ENCODE results near the gene ANXA2.
"Not testable (repeated sequence)": the region's sequence is repeated elsewhere in the genome, so short reads cannot be mapped to it uniquely, and the experiment has no call there.

The ANXA2 gene

GRCh38 chr15:60408463-60408981 lies 10.7 kb upstream of the ANXA2 start:
- no peak for DNase-seq

DNA sequence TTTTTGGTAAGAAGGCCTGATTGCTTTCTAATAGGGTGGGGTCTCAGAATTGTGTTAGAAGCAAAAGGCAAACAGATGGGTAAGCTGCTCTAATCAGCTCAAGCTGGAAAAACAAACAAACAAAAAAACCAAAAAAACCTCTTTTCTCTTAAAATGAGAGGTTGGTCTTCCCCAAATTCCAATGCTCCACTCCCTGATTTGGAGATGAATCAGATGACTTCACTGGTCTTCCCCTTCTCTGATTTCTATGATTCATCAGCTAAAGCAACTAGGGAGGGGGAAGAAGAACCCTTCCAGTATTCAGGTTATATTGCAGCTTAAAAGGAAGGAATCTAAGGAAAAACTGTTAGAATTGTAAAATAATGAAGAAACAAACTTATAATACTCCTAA lies 9.6 kb upstream of the ANXA2 start:
- DNase-seq = no peak

GRCh38 chr15:60406513-60407414 lies 9.0 kb upstream of the ANXA2 start:
- DNase-seq = no peak

DNA sequence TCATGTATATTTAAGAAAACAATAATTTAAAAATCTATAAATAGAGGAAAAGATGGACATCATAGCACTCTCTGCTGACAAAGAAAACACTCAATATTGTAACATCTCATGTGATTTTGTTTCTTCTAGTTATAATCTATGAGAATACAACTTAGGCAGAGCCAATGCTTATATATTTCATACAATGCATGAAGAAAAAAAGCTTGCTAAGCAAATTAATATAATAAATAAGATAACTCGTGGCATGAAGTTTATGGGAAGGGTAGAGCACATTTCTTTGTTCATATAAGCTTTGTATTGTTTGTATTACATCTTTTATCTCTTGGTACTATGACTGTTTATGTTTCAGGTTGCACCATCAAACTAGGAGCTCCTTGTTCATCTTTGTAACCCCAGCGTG lies 7.6 kb upstream of the ANXA2 start:
- no peak for DNase-seq

DNA sequence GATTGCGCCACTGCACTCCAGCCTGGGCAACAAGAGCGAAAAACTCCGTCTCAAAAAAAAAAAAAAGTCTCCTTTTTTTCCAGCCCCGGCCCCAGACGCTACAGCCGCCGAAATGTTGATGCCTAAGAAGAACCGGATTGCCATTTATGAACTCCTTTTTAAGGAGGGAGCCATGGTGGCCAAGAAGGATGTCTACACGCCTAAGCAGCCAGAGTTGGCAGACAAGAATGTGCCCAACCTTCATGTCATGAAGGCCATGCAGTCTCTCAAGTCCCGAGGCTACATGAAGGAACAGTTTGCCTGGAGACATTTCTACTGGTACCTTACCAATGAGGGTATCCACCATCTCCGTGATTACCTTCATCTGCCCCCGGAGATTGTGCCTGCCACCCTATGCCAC lies 6.6 kb upstream of the ANXA2 start:
- not testable (repeated sequence) for DNase-seq

DNA sequence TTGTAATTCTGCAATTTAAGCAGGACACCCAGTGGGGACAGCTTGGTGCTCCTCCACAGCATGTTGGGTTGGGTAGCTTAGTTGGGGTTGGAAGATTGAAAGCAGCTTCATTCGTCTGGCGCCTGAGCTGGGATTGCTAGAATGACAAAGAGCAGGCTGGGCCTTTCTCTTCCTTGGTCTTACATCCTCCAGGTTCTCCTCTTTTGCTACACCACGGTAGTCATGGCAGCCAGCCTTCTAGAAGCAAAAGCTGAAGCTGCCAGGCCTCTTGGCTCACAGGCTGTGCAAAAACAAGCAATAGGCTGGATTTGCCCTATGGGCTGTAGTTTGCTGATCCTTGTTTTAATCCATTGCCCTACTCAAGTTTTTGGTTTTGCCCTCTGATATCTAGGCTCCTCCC lies 3.2 kb upstream of the ANXA2 start:
- DNase-seq = no peak

GRCh38 chr15:60399931-60400330 lies 2.1 kb upstream of the ANXA2 start:
- no peak for DNase-seq

- no peak for DNase-seq
Observed at GRCh38 chr15:60399246-60399915, 1.6 kb upstream of the ANXA2 start.

GRCh38 chr15:60396958-60397771 lies 621 bp downstream of the ANXA2 start:
- peak; percentile 13 for DNase-seq

- DNase-seq = no peak
Observed at GRCh38 chr15:60396560-60396957, 1.2 kb downstream of the ANXA2 start.

DNA sequence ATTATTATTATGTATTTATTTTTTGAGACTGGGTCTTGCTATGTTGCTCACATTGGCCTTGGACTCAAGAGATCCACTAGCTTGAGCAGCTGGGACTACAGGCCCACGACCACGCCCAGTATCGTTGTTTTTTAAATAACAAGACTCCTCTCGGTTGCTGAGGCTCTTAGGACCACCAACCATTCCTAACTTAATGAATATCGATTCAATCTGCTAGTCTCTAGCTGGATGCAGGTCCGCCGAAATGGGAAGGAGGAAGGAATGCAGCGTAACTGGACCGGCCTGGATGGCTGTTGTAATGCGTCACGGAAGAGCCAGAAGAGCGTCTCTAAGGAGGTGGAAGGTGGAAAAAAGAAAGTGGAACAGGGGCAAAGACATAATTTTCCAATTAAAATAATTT lies 1.7 kb downstream of the ANXA2 start:
- DNase-seq = no peak

- no peak for DNase-seq
Observed at GRCh38 chr15:60395276-60396011, 2.3 kb downstream of the ANXA2 start.

GRCh38 chr15:60394689-60395097 lies 3.1 kb downstream of the ANXA2 start:
- no peak for DNase-seq

GRCh38 chr15:60392986-60393790 lies 4.6 kb downstream of the ANXA2 start:
- peak; percentile 49 for DNase-seq

DNA sequence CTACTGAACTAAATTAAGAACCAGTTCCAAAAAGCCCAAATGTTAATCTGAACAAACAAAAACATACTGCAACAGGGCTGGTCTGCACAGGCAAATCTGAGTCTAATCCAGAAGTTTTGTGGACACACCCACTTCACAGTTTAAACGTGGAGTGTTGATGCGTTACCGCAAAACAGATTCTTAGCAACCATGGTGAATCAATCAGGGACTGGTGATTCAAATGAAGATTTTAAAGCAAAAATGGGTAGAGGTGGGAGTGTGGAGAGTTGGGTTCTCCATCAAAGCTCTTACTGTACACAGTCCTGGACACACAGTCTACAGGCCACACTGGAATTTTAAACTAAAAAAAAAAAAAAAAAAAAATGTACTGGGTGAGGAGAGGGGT lies 5.2 kb downstream of the ANXA2 start:
- DNase-seq = no peak

- no peak for DNase-seq
Observed at GRCh38 chr15:60391722-60392315, 6.0 kb downstream of the ANXA2 start.

DNA sequence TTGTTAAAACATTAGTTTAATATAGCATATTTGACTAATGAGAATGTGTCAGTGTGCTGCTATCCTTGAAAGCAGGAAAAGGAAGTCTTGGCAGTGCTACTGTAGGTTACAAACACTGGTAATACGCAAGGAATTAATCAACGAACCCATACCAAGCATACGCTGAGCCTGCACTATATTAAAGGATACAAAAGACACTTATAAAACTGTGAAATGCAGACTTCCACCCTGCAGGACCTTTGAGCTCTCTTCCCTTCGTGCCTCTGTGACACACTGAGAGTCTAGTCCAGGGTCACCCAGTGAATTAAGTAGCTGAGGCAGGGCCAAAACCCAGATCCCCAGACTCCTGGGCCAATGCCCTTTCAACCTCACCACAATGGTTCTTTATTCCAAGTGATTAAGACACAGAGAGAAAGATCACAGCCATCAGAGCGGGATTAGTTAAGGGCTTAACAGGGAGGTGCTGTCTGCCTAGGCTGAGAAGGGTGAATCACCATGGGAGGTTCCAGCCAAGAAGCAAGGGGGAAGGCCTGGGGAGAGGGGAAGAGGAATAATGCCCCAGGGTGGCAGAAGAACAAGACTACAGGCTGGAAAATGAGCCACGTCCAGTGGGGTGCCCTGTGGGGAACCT lies 6.8 kb downstream of the ANXA2 start:
- DNase-seq = no peak

- no peak for DNase-seq
Observed at GRCh38 chr15:60390231-60390630, 7.6 kb downstream of the ANXA2 start.

DNA sequence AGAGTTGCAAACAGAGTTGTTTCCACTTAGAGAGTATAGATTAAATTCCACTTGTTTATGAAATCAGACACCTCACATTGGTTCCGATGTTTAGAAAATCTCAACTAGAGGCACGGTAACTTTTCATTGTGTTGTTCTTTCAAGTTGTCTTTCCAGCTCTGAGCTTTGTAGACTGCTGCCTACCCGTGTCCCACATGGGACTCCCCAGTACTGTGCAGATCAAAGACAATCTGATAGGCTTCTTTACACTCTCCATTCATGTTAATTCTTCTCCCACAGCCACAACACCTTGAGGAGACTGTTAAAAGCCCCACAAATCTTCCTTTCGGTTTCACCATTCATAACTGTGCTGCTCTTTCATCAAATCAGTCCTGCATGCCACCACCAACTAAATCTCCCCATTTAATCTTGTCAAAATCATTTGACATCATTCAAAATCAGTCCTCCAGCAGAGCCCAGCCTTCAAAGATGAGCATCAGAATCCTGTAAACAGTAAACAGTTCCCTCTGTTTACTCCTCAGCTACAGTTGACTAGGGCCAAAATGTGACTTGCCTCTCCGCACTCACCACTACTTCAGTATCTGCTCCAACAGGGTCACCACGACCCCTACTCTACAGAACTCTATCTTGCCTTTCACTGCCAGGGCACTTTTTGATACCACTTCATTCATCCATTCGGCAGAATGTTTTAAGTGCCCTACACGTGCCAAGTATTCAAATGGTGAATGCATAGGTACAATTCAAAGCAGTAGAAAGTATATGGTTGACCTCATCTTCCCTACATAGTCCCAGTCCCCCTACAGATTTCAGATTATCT lies 8.3 kb downstream of the ANXA2 start:
- DNase-seq = no peak

- DNase-seq = no peak
Observed at GRCh38 chr15:60387321-60387720, 10.5 kb downstream of the ANXA2 start.
